Inflammatory macrophage treated with lipopolysaccharide for 1 hour (primary cell): ENCODE measurements around the gene ZNF70.

ENCODE experiments used
- DNase-seq, 2 donors: peaks; one replicate each; pipeline ENCODE4 v3.0.0-alpha.2; 2020 to 2022

ZNF70 gene

DNA sequence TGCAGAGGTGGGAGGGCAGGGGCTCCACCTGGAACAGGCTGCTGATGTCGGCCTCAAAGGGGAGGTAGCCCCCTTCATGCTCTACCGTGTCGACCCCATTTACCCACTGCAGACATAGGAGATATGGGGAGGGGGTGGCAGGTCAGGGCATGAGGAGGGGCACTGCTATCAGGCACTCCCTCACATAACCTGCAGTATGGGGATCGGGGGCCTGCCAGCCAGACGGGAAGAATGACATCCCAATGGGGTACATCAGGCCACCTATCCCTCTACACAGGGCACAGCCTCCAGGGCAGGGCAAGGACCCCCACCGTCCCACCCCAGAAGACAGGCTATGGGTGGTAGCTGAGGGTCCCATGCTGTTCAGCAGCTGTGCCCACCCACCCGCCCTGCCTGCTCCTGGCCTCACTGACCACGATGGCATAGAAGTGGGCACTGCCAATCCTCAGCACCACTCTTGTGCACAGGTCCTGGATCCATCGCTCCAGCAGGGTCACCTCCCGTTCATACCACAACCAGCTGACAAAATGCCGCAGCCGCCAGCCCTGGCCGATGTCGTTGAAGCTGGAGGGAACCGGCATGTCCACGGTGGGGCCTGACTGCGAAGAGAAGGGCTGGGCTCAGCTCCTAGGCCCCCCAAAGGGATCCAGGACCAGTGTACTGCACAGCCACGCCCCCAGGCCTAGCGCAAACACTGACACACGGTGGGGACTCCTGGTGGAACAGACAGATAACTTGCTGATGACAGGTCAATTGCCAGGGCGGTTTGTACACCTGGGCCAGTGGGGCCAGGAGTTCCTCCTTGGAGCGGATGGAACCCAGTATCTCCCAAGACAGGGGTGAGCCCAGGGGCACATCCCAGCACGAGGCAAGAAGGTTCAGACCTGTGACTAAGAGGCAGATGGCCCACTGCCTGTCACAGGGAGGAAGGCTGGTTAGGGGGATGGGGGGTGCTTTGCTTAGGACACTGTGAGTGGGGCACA is 36.0 kb downstream of the ZNF70 start:
- DNase-seq: no peak

DNA sequence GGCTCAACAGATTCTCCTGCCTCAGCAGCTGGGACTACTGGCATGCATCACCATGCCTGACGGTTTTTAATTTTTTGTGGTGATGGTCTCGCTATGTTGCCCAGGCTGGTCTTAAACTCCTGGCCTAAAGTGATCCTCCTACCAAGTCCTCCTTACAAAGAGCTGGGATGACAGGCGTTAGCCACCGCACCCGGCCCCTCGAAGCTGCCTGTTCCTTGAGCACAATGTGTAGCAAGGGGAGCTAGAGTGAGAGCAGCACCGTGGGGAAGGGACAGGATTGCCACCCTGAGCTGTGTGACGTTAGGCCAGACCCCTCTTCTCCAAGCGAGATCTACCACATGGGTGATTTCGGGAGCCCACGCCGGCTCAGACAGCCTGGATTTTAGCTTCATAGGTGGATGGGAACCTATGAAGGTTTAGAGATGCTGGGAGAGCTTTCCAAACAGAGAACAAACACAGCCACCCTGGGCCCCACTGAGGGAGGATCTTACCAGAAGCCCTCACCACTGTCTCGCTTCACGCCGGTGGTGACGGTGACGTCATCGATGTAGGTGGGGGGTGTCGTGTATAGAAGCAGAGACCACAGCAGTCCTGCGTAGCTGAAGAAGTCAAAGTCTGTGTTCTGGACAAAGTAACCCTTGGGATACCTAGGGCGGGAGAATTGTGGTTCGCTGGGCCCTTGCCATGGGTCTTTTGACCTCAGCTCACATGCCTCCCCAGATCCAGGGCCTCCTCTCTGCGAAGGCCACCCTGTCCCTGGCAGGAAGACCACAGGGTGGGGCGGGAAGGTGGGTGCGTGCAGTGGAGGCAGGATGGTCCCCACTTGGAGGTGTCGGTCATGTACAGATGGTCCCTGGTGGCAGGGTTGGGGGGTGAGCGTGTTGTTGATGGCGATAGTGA is 37.0 kb downstream of the ZNF70 start:
- DNase-seq: no peak

DNA sequence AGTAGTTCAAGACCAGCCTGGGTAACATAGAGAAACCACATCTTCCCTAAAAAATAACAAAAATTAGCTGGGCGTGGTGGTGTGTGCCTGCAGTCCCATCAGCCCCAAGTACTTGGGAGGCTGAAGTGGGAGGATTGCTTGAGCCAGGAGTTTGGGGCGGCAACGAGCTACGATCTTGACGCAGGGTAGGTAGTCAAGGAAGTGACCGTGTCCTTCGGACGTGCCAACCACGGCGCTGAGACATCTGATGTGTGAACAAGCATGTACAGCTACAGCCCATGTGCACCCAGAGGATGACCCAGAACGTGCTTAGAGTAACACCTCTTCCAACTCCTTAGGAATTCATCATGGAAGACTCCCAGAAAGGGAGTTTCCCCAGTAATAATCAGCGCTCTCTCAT is 38.7 kb downstream of the ZNF70 start:
- no peak for DNase-seq

DNA sequence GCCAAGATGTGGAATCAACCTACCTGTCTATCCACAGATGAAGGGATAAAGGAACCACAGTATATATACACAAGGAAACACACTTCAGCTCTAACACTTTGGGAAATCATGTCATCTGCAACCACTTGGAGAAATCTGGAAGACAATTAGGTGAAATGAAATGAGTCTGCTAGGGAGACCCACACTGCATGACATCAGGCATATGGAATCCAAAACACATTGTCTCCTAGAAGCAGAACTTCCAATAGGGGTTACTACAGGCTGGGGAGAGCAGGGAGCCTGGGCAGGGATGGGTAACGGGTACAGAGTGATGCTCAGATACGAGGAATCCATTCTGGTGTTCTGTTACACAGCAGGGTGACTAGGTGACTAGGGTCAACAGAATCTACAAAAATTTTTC is 41.8 kb downstream of the ZNF70 start:
- no peak for DNase-seq

DNA sequence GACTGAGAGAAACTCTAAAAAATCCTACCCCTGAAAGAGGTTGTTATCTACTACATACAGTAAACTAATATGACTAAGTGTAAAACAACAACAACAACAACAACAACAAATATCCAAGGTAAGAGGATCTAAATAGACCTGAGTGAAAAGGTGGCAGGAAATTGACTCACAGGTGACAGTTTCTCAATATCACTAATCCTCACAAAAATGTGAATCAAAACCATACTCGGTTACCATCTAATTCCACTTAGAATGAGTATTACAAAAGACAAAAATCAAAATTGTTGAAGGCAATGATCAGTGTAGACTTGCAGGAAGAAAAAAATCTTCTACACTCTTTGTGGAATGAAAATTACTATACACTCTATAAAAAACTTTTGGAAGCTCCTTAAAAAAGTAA is 42.6 kb downstream of the ZNF70 start:
- DNase-seq: no peak

DNA sequence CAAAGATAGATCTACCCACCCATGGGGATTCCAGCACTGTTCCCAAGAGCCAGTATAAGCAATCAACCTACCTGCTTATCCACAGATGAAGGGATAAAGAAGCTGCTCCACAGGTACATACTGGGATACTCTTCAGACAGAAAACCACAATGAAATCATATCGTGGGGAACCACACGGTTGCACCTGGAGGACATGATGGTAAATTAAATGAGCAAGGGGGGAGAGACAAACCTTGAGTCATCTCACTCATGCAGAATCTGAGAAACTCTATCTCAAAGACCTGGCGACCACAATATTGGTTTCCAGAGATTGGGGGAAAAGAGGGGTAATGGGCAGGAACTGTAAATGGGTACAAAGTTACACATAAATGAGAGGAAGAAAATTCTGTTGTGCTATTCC is 45.6 kb downstream of the ZNF70 start:
- no peak for DNase-seq

DNA sequence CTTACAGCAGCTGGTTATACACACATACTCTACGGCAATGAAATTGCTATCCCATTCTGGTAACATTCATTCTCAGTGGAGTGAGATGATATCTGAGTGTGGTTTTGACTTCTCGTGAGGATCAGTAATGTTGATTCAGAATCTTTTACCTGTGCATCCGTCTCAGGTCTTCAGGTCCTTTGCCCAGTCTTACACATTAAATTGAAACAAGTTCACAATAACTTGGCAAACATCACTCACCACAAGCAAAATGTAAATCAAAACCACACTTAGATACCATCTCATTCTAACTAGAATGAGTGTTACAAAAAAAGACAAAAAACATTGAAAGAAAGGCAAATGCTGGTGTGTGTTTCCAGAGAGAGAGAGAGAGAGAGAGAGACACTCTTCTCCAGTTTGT is 46.1 kb downstream of the ZNF70 start:
- DNase-seq: no peak

DNA sequence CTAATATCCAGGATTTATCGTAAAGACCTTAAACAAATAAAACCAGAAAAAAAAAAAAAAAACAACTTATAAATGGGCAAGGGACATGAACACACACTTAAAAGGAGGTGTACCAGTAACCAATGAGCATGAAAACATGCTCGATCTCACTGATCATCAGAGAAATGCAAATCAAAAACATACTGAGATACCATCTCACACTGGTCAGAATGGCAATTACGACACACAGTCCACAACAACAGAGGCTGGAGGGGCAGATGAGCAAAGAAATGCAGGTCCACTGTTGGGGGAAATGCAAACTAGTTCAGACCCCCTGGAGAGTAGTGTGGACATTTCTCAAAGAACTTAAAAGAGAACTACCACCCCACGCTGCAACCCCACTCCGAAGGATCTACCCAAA is 46.9 kb downstream of the ZNF70 start:
- DNase-seq: no peak

DNA sequence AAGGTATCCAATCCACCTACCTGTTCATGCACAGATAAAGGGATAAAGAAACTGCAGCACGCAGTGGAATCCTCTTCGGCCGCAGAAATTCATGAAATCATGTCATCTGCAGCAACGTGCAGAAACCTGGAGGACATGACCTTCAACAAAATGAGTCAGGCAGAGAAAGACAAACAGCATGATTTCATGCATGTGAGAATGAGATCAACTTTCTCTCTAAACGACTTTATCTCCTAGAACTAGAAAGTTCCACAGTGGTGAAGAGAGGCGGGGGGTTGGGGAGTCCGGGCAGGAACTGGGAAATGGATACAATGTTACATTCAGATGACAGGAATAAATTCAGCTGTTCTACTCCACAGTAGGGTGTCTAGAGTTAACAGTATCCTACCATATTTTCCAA is 50.2 kb downstream of the ZNF70 start:
- DNase-seq: no peak

DNA sequence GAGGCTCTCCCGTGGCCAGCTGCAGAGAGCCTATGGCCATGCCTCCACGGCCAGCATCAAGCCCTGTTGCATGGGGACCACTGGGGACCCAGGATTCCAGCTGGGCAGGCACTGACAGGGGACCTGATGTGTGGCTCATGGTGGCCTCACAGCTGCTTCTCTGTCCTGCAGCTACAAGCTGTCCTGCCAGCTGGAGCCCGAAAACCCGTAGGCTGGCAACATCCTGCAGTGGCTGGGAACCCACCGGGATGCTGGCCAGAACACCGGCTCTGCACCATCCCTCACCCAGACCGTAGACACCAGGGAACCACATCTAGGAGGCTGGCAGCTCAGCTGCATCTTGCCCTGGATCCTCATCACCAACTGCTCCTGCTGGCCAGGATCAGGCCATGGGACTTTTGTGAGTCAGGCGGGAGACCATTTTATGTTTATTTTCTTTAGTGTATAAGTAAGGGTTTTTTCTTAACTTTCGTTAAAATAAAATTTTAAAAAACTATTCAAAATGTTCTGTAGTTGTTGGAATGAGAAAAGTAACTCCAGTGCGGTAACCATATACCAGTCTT is 52.2 kb downstream of the ZNF70 start:
- no peak for DNase-seq

DNA sequence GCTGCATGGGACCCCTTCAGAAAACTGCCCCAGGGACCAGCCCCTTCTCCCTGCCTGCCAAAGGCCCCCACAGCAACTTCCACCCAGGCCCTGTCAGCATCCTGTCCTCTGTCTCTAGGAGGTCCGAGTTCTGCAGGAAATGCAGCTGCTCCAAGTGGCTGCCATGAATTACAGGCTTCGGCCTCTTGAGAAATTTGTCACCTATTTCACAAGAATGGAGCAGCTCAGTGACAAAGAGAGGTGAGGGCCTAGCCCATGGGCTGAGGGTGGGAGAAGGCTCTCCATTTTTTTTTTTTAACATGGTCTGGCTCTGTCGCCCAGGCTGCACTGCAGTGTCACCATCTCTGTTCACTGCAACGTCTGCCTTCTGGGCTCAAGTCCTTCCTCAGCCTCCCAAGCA is 52.8 kb downstream of the ZNF70 start:
- DNase-seq: no peak

DNA sequence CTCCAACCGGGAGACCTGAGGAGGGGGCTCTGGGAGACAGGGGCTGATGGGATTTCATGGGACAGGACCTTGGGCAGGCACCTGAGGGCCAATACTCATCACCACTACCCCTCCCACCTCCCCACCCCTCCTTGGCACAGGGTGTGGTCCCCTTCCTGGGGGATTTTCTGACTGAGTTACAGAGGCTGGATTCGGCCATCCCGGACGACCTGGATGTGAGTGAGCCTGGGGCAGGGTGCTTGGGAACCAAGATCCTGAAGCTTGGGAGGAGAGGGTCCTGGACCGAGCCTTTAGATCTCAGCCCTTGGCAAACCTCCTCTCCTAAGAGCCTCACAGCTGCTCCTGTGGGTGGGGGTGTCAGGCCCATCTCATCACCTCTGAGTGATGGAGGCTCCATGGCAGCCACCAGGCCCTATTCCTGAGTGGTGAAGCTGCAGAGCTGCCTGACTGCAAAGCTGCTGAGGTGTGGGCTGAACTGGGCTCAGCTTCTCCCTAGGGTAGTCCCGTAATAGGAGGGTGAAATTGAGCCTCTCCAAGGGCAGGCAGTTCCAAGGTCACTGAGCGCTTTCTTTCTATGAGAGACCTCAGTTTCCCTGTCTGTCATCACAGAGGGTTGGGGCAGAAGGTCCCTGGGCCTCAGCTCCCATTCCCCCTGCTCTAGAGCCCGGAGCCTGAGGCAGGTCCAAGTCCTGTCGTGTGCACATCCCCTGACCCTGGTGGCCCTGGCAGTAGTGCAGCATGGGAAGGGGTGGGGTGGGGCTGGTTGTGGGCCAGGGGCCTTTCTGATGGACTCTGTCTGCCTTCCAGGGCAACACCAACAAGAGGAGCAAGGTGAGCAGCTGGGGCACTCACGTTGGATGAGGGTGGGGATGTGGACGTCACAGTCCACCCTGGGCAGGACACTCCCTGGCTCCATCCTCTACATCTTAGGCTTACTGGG is 53.6 kb downstream of the ZNF70 start:
- DNase-seq: no peak

DNA sequence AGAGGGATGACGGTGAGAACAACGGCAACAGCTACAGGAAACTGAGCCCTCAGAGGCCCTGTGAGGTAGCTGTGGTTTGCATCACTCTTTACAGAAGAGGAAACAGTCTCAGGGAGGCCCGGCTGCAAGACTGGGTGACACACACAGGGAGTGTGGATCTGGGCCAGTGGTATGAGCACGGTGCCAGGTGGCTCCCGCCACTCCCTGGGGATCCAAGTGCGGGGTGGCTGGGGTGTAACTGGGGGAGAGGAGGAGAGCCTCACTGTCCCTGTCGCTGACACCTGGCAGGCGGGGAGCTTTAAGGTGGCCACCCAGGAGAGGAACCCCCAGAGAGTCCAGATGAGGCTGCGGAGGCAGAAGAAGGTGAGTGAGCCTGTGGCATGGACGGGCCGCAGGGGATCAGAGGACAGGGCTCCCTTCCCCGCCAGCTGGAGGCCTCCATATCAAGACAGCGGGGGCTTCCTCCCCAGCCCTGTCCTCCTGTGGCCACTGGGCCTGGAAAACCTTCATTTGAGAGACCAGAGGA is 54.5 kb downstream of the ZNF70 start:
- DNase-seq: peak; percentile 72 to 74

DNA sequence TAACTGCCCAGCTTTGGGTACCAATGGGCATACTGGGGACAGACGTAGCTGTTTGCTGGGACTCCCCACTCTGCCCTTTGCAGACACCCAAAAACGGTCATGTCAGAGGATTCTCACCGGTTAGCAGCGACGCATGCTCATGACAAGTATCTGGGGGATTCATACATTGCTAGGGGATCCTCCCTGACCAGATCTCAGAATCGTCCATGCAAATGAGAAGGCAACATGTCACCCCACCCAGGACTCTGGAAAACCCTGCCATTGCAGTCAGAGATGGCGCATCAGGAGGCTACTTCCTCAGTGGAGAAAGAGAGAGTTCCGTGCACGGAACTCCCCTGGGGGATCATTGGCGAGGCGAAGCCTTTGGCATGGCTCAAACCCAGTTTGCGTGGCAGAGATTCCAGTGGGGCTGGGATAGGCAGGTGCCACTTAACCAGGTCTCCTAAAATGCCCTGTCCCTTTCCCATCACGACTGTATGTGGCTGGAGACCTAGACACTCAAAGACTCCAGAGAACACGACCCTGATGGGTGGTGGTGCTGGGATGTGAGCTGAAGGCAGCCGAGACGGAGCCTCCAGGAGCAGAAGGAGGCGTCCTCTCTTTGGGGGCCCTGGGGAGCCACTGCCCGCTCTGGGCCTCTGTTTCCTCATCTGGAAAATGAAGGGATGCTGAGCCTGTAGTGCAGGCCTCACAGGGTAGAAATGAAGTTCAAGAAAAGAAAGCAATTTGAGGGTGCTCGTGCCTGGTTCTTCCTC is 55.2 kb downstream of the ZNF70 start:
- DNase-seq: peak; percentile 71 to 72

DNA sequence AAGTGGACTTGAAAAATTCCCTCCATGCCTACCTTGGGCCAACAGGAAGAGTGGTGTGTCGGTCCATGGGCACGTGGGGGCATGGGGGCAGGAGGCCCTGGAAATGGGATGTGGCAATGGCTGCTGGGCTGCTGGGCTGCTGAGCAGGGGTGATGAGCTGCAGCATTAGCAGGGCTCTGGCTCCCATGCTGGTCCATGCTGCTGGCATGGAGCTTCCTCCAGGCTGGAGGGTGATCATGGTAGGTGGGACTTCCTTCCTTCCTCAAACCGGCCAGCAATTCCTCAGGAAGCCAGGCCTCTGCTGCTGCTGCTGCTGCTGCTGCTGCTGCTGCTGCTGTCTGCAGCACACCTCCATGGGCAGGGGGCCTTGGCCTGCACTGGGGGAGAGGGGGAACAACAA is 55.8 kb downstream of the ZNF70 start:
- DNase-seq: no peak

DNA sequence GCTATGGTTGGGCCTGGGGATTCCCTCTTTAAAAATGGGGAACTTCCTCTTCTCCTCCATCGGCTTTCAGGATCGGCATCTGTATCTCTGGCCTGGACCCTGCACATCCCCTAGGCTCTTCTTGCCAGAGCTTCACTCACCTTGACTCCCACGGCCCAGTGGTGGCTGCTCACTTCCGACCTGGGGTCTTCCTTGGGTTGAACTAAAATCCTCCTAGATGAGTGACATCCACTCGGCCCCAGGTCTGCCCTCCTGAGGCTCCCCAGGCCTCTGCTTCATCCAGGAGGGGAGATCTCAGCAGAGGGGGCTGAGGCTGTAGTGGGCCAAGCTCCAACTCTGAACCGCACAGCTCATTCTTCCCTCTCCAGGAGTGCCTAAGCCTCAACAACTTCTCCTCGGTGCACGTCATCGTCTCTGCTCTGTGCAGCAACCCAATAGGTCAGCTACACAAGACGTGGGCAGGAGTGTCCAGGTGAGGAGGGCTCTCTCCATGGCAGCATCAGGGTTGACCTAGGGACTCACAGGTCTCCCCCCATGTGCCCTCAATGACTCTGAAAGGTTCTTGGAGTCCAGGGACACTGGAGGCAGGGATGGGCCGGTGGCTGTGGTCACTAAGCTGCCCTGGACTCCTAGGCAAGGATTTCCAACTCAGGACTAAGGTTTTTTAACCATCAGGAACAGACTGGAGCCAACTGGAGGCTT is 56.8 kb downstream of the ZNF70 start:
- DNase-seq: no peak

DNA sequence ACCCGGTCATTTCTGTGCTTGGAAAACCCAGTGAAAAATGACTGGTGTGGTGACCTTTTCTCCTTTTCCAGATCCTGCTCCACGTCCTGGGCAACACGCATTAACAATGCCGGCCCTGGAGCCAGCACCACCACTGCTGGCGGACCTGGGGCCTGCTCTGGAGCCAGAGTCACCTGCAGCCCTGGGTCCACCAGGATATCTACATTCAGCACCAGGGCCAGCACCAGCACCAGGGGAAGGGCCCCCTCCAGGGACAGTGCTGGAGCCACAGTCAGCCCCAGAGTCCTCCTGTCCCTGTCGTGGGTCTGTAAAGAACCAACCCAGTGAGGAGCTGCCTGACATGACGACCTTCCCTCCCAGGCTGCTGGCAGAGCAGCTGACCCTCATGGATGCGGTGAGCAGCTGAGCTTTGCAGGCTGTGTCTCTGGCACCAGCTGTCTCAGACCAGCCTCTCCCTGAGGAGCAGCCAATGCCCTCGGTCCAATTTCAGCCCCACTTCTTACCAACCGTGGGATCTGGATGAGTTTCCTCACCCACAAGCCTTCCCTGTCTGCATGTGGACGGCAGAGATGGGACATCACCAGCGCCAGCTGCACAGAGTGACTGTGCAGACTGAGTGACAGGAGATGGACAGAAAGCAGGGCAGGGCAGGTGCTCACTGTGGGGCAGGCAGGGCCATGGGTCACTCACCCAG is 58.2 kb downstream of the ZNF70 start:
- DNase-seq: no peak

DNA sequence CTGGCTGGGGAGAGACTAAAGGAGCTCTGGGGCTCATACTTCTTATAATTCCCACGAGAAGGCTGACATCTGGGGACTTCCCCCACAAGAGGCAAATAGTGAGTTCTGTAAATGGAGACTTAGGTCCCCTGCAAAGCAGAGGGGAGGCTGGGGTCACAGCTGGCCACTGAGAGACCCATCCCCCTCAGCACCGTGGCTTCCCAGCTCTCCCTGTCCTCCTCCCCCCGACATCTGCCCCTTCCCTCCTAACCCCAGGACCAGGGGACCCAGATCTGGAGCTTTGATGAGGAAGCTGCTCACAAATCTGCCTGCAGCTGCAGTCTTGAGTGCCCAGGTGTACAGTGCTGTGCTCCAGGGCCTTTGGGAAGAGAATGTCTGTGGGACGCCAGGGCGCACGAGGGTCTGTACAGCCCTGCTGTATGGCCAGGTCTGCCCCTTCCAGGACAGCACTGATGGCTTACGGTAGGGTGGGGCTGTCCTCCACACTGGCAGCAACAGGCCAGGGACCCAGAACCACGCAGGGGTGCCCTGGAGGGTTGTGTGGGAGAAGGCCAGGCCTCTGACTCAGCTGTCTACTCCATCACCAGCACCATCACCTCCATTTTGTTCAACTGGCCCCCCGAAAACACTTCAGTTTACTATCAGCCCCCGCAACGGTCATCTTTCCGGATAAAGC is 59.0 kb downstream of the ZNF70 start:
- DNase-seq: no peak

DNA sequence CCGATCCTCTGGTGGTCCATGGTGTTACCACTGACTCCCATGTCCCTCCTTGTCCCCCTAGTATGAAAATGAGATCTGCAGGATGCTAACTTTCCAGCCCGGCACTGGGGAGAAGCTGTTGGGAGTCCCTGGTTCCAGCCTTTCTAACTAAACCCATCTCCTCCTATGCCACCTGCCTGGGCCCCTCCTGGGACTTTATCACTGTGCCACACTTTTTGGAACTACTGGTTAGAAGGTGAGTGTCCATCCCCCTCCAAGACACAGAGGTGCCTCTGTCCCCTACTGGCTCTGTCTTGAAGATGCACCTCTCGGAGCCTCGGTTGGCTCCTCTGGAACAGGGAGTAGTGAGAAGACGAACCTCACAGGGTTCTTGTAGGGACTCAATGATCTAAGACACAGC is 60.2 kb downstream of the ZNF70 start, which contains the start of gene RGL4:
TSS of gene RGL4 (plus strand) at position 301 of the 400 bp plus-strand sequence. CDS start 1,018 bp downstream, outside the sequence.
- DNase-seq: no peak
